Head of caudate nucleus (tissue), 42 donors: ENCODE data around the gene CEP164.
A peak's percentile ranks its signal among the peaks of the same experiment; 100 is the strongest.
"Not testable (repeated sequence)": the region's sequence is repeated elsewhere in the genome, so short reads cannot be mapped to it uniquely, and the experiment has no call there.

Experiments used
- DNase-seq, 42 donors: peaks; one replicate each; pipeline versions ENCODE4 v3.0.0 to v3.0.0-alpha.2; 2020 to 2021; ENCODE audit warnings: mixed read lengths in 7 of 42
- intact Hi-C: fragments of 100-400 bp; cut with DNase I; formaldehyde crosslinking; loops from one replicate; pipeline ENCODE4 v1.15.0; 2022

The CEP164 gene

DNA sequence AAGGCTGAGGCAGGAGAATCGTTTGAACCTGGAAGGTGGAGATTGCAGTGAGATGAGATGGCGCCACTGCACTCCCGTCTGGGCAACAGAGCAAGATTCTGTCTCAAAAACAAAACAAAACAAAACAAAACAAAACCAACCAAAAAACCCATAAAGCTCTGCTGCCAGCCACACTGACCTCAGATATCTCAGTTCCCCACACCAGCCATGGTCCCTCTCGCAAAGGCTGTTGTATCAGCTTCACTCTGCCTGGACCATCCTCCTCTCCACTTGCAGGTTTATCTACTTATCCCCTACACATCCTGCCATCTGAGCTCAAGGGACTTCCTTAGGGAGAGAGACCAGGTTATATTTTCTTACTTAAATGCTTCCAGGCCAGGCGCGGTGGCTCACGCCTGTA is 25.4 kb upstream of the CEP164 start:
- intact Hi-C loops: no loop called here
- DNase-seq: no peak

DNA sequence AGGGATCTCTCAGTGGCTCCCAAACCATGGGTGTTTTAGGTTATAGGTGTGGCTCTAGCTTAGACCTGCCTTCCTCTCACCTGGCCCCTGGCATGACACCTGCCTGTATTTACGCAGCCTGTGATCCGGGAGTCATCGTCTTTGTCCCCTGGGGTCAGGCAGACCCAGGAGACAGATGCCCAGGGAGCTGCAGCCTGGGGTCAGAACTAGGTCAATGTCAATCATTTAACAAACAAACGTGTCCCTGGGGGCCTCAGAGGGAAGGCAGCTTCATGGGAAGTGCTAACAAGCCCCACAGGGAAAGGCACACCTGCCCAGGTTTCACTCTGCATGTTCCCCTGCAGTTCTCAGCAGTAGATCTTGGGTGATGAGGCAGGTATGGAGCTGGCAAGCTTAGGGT is 24.6 kb upstream of the CEP164 start:
- intact Hi-C loops: no loop called here
- no peak for DNase-seq

DNA sequence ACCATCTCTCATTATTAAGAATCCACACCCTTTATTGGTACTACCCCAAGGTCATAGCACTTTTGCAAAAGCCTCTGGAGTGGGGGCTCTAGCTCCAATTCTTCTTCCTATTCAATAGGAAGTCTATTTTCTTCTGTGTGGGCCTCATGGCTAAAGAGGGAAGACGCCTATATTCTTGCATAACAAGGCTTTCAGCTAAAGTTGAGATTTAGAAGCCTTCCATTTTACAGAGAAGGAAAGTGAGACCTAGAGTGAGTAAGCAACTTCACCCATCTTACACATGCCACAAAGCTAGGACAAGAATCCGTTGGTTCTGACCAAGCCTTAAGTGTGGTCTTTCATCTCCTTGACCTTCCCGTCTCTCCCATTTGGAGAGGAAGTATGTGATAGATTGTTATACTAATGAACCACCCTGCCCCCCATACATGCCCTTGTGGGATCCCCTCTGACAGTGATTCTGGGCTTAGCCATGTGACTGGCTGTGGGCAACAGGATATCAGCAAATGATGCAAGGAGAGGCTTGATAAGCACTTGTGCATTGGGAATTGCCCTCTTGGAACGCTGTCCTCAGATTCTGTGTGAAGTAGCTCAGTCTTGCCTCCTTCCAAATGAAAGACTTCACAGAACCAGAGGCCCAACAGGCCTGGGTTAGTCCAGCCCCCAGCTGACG is 23.9 kb upstream of the CEP164 start:
- no peak for DNase-seq
- intact Hi-C loops: no loop called here

DNA sequence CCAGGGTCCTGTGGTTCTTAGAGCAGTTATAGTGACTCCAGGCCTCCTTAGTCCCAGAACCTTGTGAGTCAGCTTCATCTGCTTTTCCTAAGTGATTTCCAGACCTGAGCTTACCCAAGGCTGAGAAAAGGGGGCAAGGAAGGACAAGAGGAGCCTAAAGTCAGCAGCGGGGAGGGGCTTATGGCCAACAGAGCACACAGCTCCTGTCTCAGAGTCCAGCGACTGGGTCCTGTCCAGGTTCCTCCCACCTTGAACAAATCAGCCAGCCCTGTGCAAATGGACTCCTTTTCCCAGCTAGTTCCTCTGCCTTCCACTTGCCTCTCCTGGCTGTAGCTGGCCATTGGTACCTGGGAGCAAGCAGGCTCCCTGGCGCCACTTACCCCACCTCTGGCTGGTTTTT is 22.5 kb upstream of the CEP164 start:
- DNase-seq: no peak
- intact Hi-C loops: no loop called here

DNA sequence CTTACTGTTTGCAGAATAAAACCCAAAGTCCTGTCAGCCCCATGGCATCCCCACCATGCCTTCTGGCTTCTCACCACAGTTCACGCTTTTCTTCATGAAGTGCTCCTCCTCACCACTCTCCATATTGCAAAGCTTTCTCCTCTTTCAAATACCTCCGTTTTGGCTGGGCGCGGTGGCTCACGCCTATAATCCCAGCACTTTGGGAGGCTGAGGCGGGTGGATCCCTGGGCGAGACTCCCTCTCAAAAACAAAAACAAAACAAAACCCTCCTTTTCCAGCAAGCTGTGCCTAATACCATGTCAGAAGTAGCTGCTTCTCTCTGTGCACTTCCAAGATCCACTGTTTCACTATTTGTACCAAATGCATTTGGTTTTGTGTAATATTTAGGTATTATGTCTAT is 18.3 kb upstream of the CEP164 start:
- DNase-seq: no peak
- intact Hi-C loops: no loop called here

DNA sequence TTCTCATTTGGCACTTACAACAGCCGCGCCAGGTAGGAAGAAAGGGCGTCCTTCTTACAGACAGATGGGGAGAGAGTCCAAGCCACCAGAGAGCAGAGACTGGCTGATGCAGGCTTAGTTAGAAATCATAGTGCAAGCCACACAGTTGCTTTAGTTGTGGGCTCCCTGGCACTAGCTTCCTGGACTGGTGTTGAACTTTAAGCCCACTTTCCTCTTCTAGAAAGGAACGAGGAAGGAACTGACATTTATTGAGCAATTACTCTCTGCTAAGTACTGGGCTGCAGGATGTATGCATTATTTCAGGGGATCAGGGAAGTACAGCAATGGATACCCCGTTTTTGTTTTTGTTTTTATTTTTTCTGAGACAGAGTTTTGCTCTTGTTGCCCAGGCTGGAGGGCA is 14.6 kb upstream of the CEP164 start:
- DNase-seq: no peak
- intact Hi-C loops: no loop called here

DNA sequence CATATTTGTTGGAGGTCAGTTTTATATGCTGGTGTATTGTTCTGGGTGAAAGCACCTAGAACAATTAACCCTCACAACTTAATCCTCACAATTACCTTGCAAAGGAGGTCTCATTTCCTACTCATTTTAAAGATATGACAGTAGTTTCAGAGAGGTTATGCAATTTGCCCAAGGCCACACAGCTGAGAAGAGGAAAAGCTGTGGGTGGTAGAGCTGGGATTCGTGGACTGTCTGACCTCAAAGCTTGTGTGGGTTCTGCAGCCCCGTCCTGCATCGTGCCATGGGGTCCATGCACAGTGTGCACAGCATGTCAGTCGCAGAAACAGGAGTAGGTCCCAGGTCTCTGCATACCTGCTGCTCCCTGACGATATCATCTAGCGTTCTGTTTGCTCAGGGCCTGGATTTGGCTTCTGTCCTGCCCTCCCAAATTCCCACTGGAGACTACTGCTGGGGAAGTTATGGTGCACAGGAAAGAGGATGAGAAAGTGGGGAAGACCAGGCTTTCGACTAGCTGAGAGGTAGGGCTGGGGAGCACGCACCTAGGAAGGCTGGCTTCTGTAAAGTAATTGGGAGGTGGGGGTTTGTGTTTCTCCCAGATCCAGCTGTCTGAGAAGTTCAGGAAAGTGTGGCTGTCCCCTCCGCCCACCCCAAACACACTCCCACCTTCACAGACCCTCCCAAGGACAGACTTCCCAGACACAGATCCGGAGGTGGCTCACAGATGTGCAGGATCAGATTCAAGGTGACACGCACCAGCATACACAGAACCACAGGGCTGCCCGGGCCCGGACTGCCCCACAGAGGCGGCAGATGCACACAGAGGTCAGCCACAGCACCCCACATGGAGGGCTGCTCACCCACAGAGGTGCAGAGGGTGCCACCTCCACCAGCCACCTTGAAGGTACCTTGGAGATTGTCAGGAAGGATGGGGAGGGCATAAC is 13.6 kb upstream of the CEP164 start:
- no peak for DNase-seq
- intact Hi-C loops: no loop called here

DNA sequence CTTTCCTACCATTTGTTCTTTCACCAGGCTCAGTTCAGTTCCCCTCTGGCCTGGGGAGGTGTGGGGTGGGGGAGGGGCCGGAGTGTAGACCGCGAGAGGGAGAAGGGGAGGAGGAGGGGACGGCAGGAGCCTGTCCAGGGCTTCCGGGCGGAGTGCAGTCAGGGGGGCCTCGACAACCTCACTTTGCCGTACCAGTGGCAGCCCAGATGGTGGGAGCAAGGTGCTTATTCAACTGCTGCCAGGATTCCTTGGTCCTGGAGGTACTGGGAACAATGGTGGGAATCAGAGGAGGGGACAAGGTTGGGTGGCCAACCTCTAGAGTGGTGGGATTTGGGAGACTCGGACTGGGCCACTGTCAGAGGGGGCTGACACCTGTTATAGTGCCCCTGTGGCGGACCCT is 12.8 kb upstream of the CEP164 start:
- no peak for DNase-seq
- intact Hi-C loops: no loop called here

DNA sequence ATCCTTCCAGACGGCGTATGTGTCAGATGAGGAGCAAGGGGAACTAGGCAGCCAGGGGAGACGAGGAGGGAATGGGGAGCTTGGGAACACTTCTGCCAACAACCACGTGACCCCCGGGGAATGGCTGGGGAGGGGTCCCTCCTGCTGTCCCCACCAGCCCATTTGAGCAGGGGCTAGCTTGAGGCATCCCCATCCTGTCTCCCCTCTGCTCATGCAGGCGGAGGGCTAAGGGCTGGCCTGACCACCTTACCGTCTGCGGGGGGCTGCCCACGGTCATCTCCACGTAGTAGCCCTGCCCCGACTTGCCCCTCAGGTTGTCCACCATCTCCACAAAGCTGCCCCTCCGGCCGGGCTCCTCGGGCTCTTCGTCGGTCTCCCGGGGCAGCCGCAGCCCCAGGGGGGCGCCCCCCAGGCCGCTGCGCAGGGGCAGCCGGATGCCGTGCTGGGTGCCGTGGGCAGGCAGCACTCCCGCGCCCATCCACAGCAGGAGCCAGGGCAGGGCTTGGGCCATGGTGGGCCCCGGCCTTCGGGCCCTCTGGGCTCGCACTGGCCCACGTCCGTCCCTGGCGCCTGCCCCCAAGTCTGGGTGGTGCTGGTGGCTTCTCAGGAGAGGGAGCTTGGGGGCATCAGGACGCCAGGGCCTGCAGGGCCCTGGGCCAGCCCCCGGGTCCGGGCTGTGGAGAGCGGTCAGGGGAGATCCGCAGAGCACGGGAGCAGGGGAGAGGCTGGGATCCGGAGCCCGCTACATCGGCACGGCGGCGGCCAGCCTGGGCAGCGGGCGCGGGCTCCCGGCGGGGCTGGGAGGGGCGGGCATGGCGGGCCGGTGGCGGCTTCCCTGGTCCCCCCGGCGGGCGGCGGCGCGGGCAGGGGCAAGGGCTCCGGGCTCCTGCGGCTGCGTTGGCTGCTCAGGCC is 12.1 kb upstream of the CEP164 start:
- peak in 2 of 42 donors; percentile 17 to 43 for DNase-seq

DNA sequence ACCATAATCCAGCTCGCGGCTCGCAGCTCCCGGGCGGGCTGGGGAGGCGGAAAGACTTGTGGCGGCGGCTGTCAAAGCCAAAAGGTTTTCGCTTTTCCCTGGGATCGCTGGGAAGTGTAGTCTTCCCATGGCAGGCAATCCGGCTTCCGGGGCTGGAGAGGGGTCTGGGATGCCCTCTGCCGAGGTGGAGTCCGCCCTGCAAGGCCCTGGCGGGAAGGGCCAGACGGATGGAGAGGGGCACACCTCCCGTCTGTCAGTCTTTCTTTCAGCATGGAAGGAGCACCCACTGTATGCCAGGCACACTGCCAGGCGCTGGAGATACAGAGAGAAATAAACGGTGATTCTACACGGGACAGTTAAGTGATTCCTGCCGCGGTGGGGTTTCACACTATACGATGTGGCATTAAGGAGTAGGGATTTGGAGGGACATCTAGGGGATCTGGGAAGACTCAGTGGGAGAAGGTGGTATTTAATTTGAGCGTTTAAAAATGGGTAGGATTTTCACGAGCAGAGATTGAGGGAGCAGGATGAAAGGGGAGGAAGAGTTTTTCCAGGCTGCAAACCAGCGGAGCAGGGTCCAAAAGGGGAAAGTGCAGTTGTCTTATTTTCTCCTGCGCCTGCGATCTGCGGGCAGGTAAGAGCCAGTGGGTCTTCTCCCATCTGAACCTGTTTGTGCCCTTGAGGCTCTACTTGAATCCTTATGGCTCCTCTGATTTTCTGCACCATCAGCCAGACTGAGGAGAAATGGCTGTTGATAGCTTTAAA is 11.3 kb upstream of the CEP164 start, which contains the start of gene BACE1:
TSS of gene BACE1 (minus strand) at position 60 of the 765 bp plus-strand sequence. CDS start 461 bp downstream, outside the sequence.
- peak; percentile 79 to 98 (median 93) for DNase-seq
- intact Hi-C loops: loop anchor here (2.0 kb wide), 1 partner anchor 84 kb away; the partner anchor contains the start of genes PCSK7 and RNF214

More for the DNA sequence above, 12.1 kb upstream of the CEP164 start:
- intact Hi-C loops: loop anchor here (2.0 kb wide), 1 partner anchor 83 kb away; the partner anchor contains the start of genes PCSK7 and RNF214

DNA sequence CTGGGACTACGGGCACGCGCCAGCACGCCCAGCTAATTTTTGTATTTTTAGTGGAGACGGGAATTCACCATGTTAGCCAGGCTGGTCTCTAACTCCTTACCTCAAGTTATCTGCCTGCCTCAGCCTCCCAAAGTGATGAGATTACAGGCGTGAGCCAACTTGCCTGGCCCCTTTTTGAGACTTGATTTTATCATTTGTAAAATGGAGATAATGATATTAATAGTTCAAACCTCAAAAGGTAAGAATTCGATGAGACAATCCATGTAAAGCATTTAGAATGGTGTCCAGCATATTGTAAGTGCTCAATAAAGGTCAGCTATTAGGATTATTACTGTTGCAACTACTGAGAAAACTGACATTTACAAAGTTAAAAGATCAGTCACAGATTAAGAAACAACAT is 8.9 kb upstream of the CEP164 start:
- DNase-seq: no peak
- intact Hi-C loops: no loop called here

DNA sequence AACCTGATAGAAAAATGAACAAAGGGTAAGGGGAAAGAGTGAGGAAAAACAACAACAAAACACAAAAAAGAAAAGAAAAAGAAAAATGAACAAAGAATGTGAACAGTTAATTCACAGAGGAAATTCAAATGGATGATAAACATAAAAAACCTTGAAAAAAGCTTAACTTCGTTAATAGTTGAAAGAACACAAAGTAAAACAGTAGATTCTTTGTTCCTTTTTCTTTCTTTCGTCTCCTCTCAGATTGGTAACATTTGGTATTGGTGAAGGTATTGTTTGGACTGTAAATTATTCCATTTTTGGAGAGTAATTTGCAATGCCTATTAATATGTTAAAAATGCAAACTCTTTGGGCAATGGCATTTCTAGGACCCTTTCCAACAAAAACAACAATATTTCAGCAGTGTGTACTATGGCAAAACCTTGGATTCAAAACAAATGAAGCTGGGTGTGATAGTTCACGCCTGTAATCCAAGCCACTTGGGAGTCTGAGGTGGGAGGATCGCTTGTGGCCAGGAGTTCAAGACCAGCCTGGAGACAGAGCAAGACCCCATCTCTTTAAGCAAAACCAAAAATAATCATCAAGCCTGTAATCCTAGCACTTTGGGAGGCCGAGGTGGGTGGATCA is 8.3 kb upstream of the CEP164 start:
- no peak for DNase-seq
- intact Hi-C loops: no loop called here

DNA sequence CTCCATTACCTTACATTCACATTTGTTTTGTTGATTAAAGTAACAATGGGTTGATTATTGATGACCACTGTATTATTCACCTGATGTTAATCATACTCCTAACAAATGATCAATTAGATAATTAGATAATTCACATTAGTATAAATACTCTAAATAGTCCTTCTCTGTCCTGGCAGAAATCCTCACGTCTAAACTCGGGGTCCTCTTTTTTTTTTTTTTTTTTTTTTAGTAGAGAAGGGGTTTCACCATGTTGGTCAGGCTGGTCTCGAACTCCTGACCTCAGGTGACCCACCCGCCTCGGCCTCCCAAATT is 443 bp upstream of the CEP164 start:
- DNase-seq, intact Hi-C loops: not testable (repeated sequence)

DNA sequence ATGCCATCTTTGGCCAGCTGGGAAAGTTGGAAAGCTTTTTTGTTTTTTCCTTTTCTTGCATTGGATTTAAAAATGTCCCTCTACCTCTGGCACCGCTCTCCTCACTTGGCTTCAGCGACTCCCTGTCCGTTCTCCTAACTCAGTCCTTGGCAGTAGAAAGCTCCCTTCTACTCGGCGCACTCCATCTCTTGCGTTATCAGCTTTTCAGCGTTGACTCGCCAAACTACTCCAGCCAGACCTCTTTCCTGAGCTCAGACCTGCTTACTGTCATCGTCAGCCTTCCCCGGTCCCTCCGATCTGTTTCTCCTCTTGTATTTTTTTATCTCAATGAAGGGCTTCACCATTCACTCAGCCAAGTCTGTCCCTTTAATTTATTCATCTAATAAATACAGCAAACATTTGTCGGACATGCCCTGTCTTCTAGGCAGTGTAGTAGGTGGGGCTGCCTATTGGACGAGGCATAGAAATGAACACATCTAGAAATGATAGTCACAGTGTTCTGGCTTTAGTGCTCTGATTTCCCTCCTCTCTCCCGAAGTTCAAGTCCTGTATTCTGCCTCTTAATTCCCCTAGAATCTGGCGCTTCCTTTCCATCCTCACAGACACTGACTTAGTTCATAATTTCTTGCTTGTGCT is 839 bp downstream of the CEP164 start:
- intact Hi-C loops: no loop called here
- DNase-seq: peak in 11 of 42 donors; percentile 16 to 68 (median 33)

DNA sequence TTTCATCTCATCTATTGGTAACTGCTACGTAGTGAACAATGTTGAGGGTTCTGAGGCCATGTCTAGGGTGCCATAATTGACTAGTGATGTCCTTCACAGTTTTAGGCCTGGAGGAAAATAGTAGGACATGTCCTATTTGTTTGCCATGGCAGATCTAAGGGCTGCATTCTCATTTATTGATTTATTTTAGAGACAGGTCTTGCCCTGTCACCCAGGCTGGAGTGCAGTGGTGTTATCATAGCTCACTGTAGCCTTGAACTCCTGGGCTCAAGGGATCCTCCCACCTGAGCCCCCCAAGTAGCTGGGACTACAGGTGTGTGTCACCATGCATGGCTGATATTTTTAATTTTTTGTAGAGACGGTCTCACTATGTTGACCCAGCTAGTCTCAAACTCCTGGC is 5.2 kb downstream of the CEP164 start:
- DNase-seq: no peak
- intact Hi-C loops: no loop called here

DNA sequence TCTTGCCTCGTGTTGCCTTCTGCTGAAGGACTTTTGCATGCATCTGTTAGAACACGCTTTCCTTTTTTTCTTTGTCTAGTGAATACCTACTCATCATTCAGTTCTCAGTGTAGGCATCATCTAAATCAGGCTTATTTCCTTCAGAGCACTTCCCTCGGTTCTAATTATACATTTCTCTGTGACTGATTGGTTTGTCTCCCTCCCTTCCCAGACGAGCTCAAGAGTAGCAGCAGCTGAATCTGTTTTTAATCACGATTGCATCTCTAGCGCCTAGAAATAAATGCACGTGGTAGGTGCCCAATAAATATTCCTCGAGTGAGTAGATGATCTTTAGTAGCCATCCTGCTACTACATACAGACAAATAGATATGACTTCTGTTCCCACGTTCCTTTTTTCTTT is 6.3 kb downstream of the CEP164 start:
- peak in 7 of 42 donors; percentile 25 to 61 (median 44) for DNase-seq
- intact Hi-C loops: no loop called here

DNA sequence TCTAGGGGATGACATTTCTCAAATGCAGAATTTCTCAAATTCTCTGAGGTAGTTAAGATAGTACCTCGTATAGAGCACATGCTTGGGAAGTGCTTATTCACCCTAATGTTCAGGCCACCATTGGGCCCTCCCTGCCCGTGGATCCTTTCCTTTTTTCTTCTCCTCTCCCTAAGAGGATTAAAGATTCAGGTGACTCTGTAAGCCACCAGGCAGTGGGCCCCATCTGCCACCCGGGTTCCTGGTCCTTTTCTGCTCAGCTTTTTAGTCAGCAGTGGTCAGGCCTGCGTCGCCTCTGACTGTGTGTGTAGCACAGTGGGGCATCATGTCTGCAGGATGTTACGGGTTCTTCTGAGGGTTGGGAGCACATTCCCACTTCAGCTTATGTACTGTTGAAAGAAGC is 7.2 kb downstream of the CEP164 start:
- DNase-seq: no peak
- intact Hi-C loops: no loop called here

DNA sequence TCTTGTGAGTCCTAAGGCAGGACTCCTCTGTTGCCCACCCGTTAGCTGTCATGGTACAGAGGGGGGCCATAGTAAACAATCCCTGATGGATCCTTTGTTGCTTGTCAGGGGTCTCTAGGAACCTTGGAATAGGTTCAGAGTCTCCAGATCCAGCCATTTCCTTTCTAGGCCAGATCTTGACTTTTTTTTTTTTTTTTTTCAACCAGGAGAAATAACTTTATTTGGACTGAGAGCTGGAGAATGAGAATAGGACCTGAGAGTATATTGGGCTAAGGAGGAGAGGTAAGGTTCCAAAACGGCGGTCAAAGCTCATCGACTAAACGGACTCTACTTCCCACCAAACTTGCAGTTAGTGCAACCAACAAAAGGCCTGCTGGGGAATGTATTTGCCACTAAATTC is 7.7 kb downstream of the CEP164 start:
- no peak for DNase-seq
- intact Hi-C loops: no loop called here
